HepG2 (cell line): ENCODE data around the gene TOGARAM1. TPM values are rescaled to one million over a fixed set of nuclear protein-coding genes. Genes with fewer than 3 reads are reported as not detected.

Experiments
- CHCHD3 ChIP-seq: sonication (generic); formaldehyde crosslinking; IDR thresholded peaks from 2 replicates; pipeline ENCODE4 v1.8.0; 2022; ENCODE audit warnings: mild to moderate bottlenecking, missing genetic modification reagents, moderate library complexity
- ERF ChIP-seq: IDR thresholded peaks from 2 replicates; pipeline ENCODE4 v1.6.1; 2018; ENCODE audit warnings: missing biosample characterization, missing genetic modification reagents
- GMEB2 ChIP-seq: IDR thresholded peaks from 2 replicates; pipeline ENCODE4 v1.6.1; 2016; ENCODE audit warnings: missing biosample characterization, missing genetic modification reagents, low read depth
- IKZF1 ChIP-seq: fragments of 450-650 bp; IDR thresholded peaks from 2 replicates; pipeline ENCODE4 v1.7.1; 2016
- IKZF4 ChIP-seq: sonication (generic); formaldehyde crosslinking; IDR thresholded peaks from 2 replicates; pipeline ENCODE4 v1.5.1; 2020; ENCODE audit warnings: borderline replicate concordance, mild to moderate bottlenecking, low read depth, missing genetic modification reagents; ENCODE audit errors: not compliant biosample characterization
- ISL2 ChIP-seq: sonication (generic); formaldehyde crosslinking; IDR thresholded peaks from 2 replicates; pipeline ENCODE4 v1.5.0; 2020; ENCODE audit warnings: missing genetic modification reagents
- KDM4B ChIP-seq: sonication (generic); formaldehyde crosslinking; IDR thresholded peaks from 2 replicates; pipeline ENCODE4 v1.4.0; 2020; ENCODE audit warnings: missing genetic modification reagents
- MED8 ChIP-seq: sonication (generic); formaldehyde crosslinking; IDR thresholded peaks from 2 replicates; pipeline ENCODE4 v1.8.1; 2023; ENCODE audit warnings: mild to moderate bottlenecking, missing genetic modification reagents; ENCODE audit not compliant: insufficient replicate concordance
- MXD4 ChIP-seq: IDR thresholded peaks from 2 replicates; pipeline ENCODE4 v1.6.1; 2016; ENCODE audit warnings: mild to moderate bottlenecking, missing biosample characterization, missing genetic modification reagents
- MYNN ChIP-seq: sonication (generic); formaldehyde crosslinking; IDR thresholded peaks from 2 replicates; pipeline ENCODE4 v1.4.0; 2020; ENCODE audit warnings: mild to moderate bottlenecking, low read depth, missing genetic modification reagents
- NCOA1 ChIP-seq: sonication (generic); formaldehyde crosslinking; IDR thresholded peaks from 2 replicates; pipeline ENCODE4 v1.9.0; 2021; ENCODE audit warnings: missing genetic modification reagents
- NCOR1 ChIP-seq: fragments of 200-600 bp; sonication (generic); IDR thresholded peaks from 2 replicates; pipeline ENCODE4 v1.7.0; 2017; ENCODE audit warnings: antibody characterized with exemption, low read length, borderline replicate concordance
- PTBP1 ChIP-seq: fragments of 200-400 bp; formaldehyde crosslinking; IDR thresholded peaks from 2 replicates; pipeline ENCODE4 v1.6.1; 2018; ENCODE audit warnings: low read length, low read depth; ENCODE audit not compliant: poor library complexity, severe bottlenecking
- ZFYVE20 ChIP-seq: sonication (generic); formaldehyde crosslinking; IDR thresholded peaks from 2 replicates; pipeline ENCODE4 v1.8.0; 2023; ENCODE audit warnings: low read depth, mild to moderate bottlenecking, moderate library complexity, missing genetic modification reagents, borderline replicate concordance
- ZNF142 ChIP-seq: sonication (generic); formaldehyde crosslinking; IDR thresholded peaks from 2 replicates; pipeline ENCODE4 v1.4.0; 2020; ENCODE audit warnings: missing genetic modification reagents
- ZNF18 ChIP-seq: sonication (generic); formaldehyde crosslinking; IDR thresholded peaks from 2 replicates; pipeline ENCODE4 v1.8.0; 2022; ENCODE audit warnings: mild to moderate bottlenecking, missing genetic modification reagents; ENCODE audit not compliant: insufficient replicate concordance
- ZNF205 ChIP-seq: IDR thresholded peaks from 2 replicates; pipeline ENCODE4 v1.6.1; 2018; ENCODE audit warnings: missing biosample characterization, missing genetic modification reagents
- ZNF275 ChIP-seq: sonication (generic); formaldehyde crosslinking; IDR thresholded peaks from 2 replicates; pipeline ENCODE4 v1.8.0; 2022; ENCODE audit warnings: missing genetic modification reagents, mild to moderate bottlenecking, inconsistent platforms, borderline replicate concordance
- ZNF329 ChIP-seq: sonication (generic); formaldehyde crosslinking; IDR thresholded peaks from 2 replicates; pipeline ENCODE4 v1.9.0; 2021; ENCODE audit warnings: low read depth, mild to moderate bottlenecking, missing genetic modification reagents
- polyA plus RNA-seq, 8 experiments: library from polyadenylated mRNA; depleted of rRNA in 3 of 8; stranded (reverse) in 7 of 8; unstranded in 1 of 8; fragments of >200 nt; fragmentation: Illumina TruSeq in 4 of 8; extraction: Trizol in 4 of 8; gene quantifications; 2 replicates each; pipeline versions ENCODE4 v1.2.1 to v1.2.3, GENCODE V29; 2011 to 2016; ENCODE audit warnings: low read depth in 4 of 8, missing spikeins in 1 of 8, mixed read lengths in 1 of 8; ENCODE audit not compliant: insufficient read depth in 1 of 8
- total RNA-seq, 5 experiments: library from RNA; depleted of rRNA; stranded (reverse); fragments of >200 nt; fragmentation: Illumina TruSeq; extraction: Trizol; gene quantifications; 2 replicates each; pipeline ENCODE4 v1.2.3, GENCODE V29; 2016; ENCODE audit warnings: low read depth in 1 of 5

TOGARAM1 gene
- total and polyA plus RNA-seq, 2 of the 13 experiments (the other 11 are each of a cell fraction or from before 2014, with no cell fraction given) = 5.6 to 9.8 TPM

DNA sequence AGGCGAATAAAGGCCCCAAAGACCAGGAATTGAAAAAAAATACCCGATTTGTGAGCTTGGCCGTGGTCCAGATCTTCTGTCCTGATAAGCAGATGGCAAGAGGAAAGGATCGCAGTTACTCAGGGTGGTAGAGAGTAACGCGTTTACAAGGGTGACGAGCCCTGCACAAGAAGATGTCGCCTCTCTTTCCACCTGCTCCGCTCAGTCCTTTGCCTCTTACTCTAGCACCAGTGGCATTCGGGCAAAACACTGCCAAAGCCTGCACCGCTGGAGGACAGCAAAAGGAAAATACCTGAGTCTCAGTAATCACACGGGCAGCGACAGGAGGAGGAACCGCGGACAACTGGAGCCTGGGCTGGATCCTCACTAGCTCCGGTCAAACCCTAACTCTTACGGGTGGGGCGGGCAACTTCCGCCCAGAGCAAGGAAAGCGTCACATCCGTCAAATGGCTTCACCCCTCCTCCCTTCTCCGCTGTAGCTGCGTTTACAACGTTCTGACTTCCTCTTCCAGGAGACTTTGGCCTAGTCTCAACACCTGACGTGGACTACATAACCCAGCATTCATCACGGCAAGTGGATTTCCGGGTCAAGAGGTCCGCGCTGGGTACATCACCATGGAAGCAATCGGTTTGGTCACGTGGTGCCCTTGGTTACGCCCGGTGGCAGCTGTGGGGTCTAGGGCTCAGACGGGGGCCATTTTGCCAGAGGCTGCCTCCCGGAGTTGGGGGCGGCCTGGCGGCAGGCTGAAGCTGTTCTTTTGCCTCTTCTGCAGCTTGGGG is at the start of gene TOGARAM1, which contains the start of gene KLHL28 (continued):
- TF ChIP-seq ZNF275 (CRISPR knock-in tag) = 0 out of 2 replicates have a peak, but pooled peaks have one; percentile 21
- peak; percentile 86; the same call in 1 of the 2 replicates for TF ChIP-seq ERF (CRISPR knock-in tag)
- no peak for TF ChIP-seq MED8
- TF ChIP-seq MXD4 (CRISPR knock-in tag) = peak; percentile 38; the same call in 1 of the 2 replicates
- TF ChIP-seq ZFYVE20 (CRISPR knock-in tag) = no peak
- peak; percentile 21; the same call in 1 of the 2 replicates for TF ChIP-seq ZNF329 (CRISPR knock-in tag)
- TF ChIP-seq GMEB2 = peak; percentile 72
- TF ChIP-seq ZNF18 (CRISPR knock-in tag) = no peak
- TF ChIP-seq ZNF205 (CRISPR knock-in tag) = peak; percentile 53; the same call in 1 of the 2 replicates
- no peak; the same call in 1 of the 2 replicates for TF ChIP-seq CHCHD3 (CRISPR knock-in tag)
- TF ChIP-seq NCOA1 (CRISPR knock-in tag) = no peak
- TF ChIP-seq ISL2 (CRISPR knock-in tag) = peak; percentile 3
- no peak for TF ChIP-seq MYNN (CRISPR knock-in tag)
- TF ChIP-seq PTBP1 = no peak
- TF ChIP-seq IKZF4 (CRISPR knock-in tag) = no peak
- no peak for TF ChIP-seq ZNF142 (CRISPR knock-in tag)
- TF ChIP-seq NCOR1 = peak; percentile 63; the same call in 1 of the 2 replicates
- TF ChIP-seq IKZF1 = no peak
- no peak for TF ChIP-seq KDM4B (CRISPR knock-in tag)
